AG04449 (cell line): ENCODE results near the gene TMEM38B.

Experiments
- CTCF ChIA-PET: fragments of 350-600 bp; formaldehyde crosslinking; extraction: SDS; loops from one replicate; lab custom pipeline; 2021; ENCODE audit warnings: antibody characterized with exemption; lab: Yijun Ruan, JAX
- POLR2A ChIA-PET: fragments of 400-600, 350-600 bp; formaldehyde crosslinking; extraction: SDS; loops from one replicate; lab custom pipeline; 2020; ENCODE audit warnings: antibody characterized with exemption, inconsistent platforms; lab: Yijun Ruan, JAX
- DNase-seq: peaks from one replicate; pipeline ENCODE4 v3.0.0-alpha.2; 2010; ENCODE audit warnings: low read depth, low spot score
- H3K4me3 ChIP-seq: 2 replicates; pipeline ENCODE4 v1.5.1; 2011; ENCODE audit warnings: low read depth, mild to moderate bottlenecking, control low read depth, low read length
- TF ChIP-seq, protein P1 (sequence below): IDR thresholded peaks from one replicate; pipeline ENCODE4 v1.5.1; 2011; ENCODE audit warnings: mild to moderate bottlenecking, moderate library complexity, low read length, control low read depth, inconsistent platforms; ENCODE audit not compliant: insufficient read depth; ENCODE audit errors: missing control alignments

Gene TMEM38B

DNA sequence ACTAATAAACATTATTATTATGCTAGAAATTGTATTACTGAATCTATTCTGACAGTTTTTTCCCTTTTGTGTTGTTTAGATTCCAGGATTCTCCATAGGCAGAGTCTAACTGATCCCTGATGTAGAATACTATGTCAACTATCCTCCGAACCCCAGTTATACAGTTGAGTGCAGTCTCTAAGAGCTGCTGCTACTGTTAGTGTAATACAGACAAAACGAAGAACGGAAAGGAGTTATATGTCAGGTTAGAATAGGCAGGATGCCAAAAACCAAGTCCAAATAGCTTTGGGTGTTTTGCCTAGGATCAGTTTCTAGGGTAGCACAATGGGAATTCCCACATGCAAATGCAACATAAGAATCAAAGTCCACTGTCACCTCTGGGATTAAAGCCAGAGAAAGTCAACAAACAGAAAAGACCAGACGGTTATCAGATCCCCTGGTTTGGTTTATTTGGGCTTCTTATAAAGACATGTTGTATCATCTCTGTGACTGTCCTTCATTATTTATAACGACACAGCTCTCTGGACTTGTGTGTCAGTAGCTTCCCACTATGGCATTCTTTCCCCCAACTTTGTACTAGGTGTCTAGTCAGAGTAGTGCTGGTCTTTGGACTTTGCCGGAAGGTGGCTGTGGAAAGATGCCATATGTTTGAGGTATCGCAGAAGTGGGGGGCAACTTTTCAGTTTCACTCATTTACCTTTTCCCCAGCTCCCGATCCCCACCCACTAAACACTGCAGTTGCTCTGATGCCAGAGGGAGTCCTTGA lies 14.9 kb upstream of the TMEM38B start:
- no peak overlapping the region for H3K4me3 ChIP-seq
- POLR2A ChIA-PET = no interaction called here
- CTCF ChIA-PET = interaction anchor here (0.9 to 1.0 kb wide), 2 partner anchors 9 to 38 kb away, joined by 3 to 4 read pairs; no protein-coding TSS in a partner anchor
- DNase-seq = no peak
- TF ChIP-seq, protein P1, sequence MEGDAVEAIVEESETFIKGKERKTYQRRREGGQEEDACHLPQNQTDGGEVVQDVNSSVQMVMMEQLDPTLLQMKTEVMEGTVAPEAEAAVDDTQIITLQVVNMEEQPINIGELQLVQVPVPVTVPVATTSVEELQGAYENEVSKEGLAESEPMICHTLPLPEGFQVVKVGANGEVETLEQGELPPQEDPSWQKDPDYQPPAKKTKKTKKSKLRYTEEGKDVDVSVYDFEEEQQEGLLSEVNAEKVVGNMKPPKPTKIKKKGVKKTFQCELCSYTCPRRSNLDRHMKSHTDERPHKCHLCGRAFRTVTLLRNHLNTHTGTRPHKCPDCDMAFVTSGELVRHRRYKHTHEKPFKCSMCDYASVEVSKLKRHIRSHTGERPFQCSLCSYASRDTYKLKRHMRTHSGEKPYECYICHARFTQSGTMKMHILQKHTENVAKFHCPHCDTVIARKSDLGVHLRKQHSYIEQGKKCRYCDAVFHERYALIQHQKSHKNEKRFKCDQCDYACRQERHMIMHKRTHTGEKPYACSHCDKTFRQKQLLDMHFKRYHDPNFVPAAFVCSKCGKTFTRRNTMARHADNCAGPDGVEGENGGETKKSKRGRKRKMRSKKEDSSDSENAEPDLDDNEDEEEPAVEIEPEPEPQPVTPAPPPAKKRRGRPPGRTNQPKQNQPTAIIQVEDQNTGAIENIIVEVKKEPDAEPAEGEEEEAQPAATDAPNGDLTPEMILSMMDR = no peak

DNA sequence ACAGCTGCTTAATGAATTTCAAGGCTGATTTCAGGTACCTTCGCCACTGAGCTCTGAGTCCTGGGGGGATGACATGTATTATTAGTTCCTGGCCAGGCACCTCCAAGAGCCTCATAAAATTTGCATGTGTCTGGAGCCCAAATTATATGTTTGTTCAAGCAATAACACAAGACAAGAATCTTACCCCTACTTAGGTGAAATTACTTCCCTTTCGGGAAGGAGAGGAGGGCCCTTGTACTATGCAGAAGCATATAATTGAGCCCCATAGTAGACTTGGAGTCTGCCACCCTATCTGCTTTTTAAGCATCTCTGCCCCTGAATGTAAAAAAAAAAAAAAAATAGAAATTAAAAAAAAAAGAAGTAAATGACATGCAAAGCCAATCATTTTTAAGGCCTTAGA lies 13.0 kb upstream of the TMEM38B start:
- POLR2A ChIA-PET = interaction anchor here (0.9 kb wide), 1 partner anchor 12 kb away, joined by 3 read pairs; no protein-coding TSS in a partner anchor
- CTCF ChIA-PET = interaction anchor here (0.7 to 1.2 kb wide), 3 partner anchors 9 to 37 kb away, joined by 4 to 5 read pairs (median 4); no protein-coding TSS in a partner anchor
- DNase-seq = no peak

DNA sequence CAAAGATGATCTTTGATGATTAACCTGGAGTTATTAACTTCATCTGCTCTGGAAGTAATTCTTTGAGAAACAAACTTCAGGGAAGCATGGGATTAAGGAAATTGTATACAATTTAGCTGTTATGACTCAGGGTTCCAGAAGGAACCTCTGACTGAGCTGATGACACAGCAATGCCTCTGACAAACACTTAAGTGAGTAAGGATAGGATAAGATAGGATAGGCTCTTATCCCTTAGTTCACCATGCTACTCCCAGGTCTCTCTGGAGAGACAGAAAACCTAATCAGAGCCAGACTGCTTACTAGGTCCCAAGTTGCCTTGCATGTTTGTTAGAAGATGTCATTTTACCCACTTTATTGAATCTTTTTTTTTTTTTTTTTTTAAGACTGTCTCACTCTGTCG lies 12.6 kb upstream of the TMEM38B start:
- TF ChIP-seq, protein P1 = no peak
- DNase-seq = peak; percentile 12
- H3K4me3 ChIP-seq = no peak overlapping the region
- ChIA-PET CTCF (interaction anchor here (0.7 to 1.0 kb wide), 3 partner anchors 8 to 22 kb away, joined by 4 to 5 read pairs (median 5); no protein-coding TSS in a partner anchor), POLR2A (interaction anchor here (0.9 kb wide), 1 partner anchor 12 kb away, joined by 3 read pairs; no protein-coding TSS in a partner anchor)

More for the DNA sequence above, 13.0 kb upstream of the TMEM38B start:
- no peak overlapping the region for H3K4me3 ChIP-seq
- TF ChIP-seq, protein P1 = no peak

DNA sequence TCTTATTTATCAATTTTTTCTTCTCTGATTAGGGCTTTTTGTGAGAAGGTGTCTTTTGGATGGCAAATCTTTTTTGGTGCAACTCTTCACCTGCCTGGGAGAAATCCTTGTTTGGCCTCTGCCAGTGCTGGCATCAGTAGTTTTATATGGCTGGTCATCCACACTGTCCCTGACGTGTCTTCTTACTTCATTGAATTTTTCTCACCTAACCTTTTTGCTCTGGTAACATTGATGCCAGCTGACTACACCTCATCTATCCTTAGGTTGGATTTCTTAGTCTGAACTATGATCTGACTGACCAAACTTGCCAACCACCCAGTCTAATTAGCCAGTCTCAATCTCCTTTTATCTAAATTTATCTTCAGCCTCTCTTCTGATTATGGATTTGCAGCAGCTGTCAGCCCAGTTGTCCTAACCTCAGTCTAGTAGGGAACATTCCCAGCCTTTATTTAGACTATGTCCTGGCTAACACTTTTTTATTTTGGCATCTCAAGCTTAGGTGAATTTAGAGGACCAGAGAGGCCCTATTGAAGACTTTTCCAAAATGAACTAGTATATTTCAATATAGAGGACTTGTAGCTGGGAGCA lies 10.6 kb upstream of the TMEM38B start:
- DNase-seq = no peak
- TF ChIP-seq, protein P1 = no peak
- POLR2A ChIA-PET = no interaction called here
- CTCF ChIA-PET = no interaction called here
- no peak overlapping the region for H3K4me3 ChIP-seq

DNA sequence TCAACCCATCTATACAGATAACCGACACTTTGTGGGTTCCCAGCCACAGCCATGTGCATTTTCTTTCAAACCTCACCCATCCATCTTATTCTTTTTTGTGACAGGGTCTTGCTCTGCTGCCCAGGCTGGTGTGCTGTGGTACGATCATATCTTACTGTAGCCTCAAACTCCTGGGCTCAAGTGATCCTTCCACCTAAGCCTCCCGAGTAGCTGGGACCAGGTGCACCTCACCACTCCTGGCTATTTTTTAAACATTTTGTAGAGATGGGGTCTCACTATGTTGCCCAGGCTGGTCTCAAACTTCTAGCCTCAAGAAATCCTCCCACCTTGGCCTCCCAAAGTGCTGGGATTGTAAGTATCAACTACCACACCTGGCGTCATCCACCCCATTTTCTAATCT lies 7.4 kb upstream of the TMEM38B start:
- ChIA-PET POLR2A (no interaction called here), CTCF (no interaction called here)
- H3K4me3 ChIP-seq = no peak overlapping the region
- DNase-seq = no peak
- TF ChIP-seq, protein P1 = no peak

DNA sequence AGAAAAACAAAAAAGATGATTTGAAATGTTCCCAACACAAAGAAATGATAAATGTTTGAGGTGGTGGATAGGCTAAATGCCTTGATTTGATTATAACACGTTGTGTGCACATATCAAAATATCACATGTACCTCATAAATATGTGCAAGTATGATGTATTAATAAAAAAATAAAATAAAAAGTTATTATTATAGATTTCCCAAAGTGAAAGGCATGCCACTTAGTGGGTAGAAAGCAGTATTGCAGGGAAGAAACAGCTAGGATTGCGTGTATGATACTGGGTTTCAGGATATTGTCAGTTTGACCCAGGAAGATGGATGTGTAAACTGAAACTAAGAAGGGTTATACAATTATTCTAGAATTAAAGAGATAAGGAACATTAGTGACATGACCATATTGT lies 3.6 kb upstream of the TMEM38B start:
- TF ChIP-seq, protein P1 = no peak
- ChIA-PET POLR2A (no interaction called here), CTCF (interaction anchor here (1.0 to 2.0 kb wide), 4 partner anchors 8 to 82 kb away, joined by 3 to 6 read pairs (median 4); no protein-coding TSS in a partner anchor)
- no peak for DNase-seq
- H3K4me3 ChIP-seq = no peak overlapping the region
